Tibial nerve (tissue), 4 donors: Measurements from ENCODE around the gene WWC2. TPM values are rescaled to one million over a fixed set of nuclear protein-coding genes. Genes with fewer than 3 reads are reported as not detected.

Experiments
- DNase-seq, 2 donors: peaks; one replicate each; pipeline ENCODE4 v3.0.0-alpha.2; 2019; ENCODE audit warnings: low spot score in 2 of 2
- H3K27ac ChIP-seq, 4 donors: fragments of 200-600 bp; sonication (generic) in 3 of 4; one replicate each; pipeline ENCODE4 v1.5.1; 2017 to 2019; ENCODE audit warnings: mild to moderate bottlenecking in 1 of 4
- H3K27me3 ChIP-seq, 2 donors: fragments of 200-600 bp; sonication (generic) in 1 of 2; one replicate each; pipeline versions ENCODE4 v1.5.1 to v1.6.0; 2017 to 2019
- H3K36me3 ChIP-seq, 3 donors: fragments of 200-600 bp; sonication (generic); one replicate each; pipeline ENCODE4 v1.5.1; 2018 to 2019
- H3K4me1 ChIP-seq, 4 donors: fragments of 200-600 bp; sonication (generic) in 3 of 4; one replicate each; pipeline ENCODE4 v1.5.1; 2017 to 2019
- H3K4me3 ChIP-seq, 4 donors: fragments of 200-600 bp; sonication (generic) in 3 of 4; one replicate each; pipeline ENCODE4 v1.5.1; 2017 to 2019; ENCODE audit warnings: mild to moderate bottlenecking in 1 of 4, moderate library complexity in 1 of 4
- H3K9me3 ChIP-seq, 4 donors: fragments of 200-600 bp; sonication (generic) in 3 of 4; one replicate each; pipeline ENCODE4 v1.5.1; 2017 to 2019
- EP300 ChIP-seq, 2 donors: sonication (generic); formaldehyde crosslinking; IDR thresholded peaks; one replicate each; pipeline ENCODE4 v1.6.1; 2017; ENCODE audit warnings: antibody characterized with exemption in 2 of 2, mild to moderate bottlenecking in 1 of 2
- POLR2A ChIP-seq, 2 donors: fragments of 450-650 bp; IDR thresholded peaks; one replicate each; pipeline ENCODE4 v1.6.1; 2017; ENCODE audit warnings: antibody characterized with exemption in 2 of 2, mild to moderate bottlenecking in 2 of 2, moderate library complexity in 2 of 2
- WGBS, 2 donors: methylation state at CpG; one replicate each; pipeline ENCODE4 v1.1.5; 2018; 5-methylcytosine and 5-hydroxymethylcytosine counted together
- total RNA-seq, 4 donors: library from RNA; depleted of rRNA; stranded (reverse); fragments of >200 nt; gene quantifications; one replicate each; pipeline ENCODE4 v1.1.0, GENCODE V29; 2016

Gene WWC2
- total RNA-seq, 4 donors from 2014 or later = 38.2 to 60.9 (median 42.9) TPM

GRCh38 chr4:183369073-183369472, 270.0 kb downstream of the WWC2 start:
- Histone ChIP-seq H3K4me1 (no peaks in the 10 kb centered on the region), H3K4me3 (no peak overlapping the region), H3K27ac (no peak overlapping the region), H3K9me3 (no peaks in the 10 kb centered on the region), H3K36me3 (no peaks in the 10 kb centered on the region), H3K27me3 (no peaks in the 10 kb centered on the region)
- DNase-seq = no peak
- TF ChIP-seq POLR2A (IDR thresholded peaks at IDR 0.05) = no peak
- TF ChIP-seq EP300 (IDR thresholded peaks at IDR 0.05) = no peak
- WGBS, 2 donors = 74 to 77% methylated on average over 8 of the region's 8 CpGs

Other genes with a start within 250 kb of the WWC2 start
- 10 to 100 TPM; 50.4 to 76.3 (median 55.8) TPM for gene DCTD, start 181.9 kb upstream of the WWC2 start, total RNA-seq
- not detected for gene CLDN22, start 221.0 kb downstream of the WWC2 start, total RNA-seq
- gene CLDN24, start 223.2 kb downstream of the WWC2 start, total RNA-seq = not detected